ENCODE measurements around the gene EHBP1L1.

EHBP1L1 gene

DNA sequence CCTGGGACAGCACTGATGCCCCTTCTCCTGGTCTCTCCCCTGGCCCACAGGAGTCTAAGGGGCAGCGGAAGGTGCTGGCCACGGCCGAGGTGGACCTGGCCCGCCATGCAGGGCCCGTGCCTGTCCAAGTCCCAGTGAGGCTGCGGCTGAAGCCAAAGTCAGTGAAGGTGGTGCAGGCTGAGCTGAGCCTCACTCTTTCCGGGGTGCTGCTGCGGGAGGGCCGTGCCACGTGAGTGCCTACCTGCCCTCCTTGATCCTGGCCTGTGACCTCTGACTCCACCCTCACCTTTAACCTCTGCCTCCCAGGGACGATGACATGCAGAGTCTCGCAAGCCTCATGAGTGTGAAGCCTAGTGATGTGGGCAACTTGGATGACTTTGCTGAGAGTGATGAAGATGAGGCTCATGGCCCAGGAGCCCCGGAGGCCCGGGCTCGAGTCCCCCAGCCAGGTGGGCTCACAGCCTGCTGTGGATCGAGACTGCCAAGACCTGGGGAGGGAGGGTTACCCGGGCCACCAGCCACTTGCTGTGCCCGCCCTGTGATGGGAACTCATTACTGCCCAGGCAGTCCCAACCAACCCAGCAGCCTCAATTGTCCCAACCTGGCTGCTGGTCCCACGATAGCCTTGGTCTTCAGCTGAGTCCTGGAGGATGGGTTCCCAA lies 4.3 kb downstream of the EHBP1L1 start:
- TF ChIP-seq, protein P1, sequence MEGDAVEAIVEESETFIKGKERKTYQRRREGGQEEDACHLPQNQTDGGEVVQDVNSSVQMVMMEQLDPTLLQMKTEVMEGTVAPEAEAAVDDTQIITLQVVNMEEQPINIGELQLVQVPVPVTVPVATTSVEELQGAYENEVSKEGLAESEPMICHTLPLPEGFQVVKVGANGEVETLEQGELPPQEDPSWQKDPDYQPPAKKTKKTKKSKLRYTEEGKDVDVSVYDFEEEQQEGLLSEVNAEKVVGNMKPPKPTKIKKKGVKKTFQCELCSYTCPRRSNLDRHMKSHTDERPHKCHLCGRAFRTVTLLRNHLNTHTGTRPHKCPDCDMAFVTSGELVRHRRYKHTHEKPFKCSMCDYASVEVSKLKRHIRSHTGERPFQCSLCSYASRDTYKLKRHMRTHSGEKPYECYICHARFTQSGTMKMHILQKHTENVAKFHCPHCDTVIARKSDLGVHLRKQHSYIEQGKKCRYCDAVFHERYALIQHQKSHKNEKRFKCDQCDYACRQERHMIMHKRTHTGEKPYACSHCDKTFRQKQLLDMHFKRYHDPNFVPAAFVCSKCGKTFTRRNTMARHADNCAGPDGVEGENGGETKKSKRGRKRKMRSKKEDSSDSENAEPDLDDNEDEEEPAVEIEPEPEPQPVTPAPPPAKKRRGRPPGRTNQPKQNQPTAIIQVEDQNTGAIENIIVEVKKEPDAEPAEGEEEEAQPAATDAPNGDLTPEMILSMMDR (conservative IDR thresholded peaks at IDR 0.05; ENCODE audit: control insufficient read depth, insufficient read depth, low read depth, low read length) = no peak
- no peak overlapping the region for H3K4me3 ChIP-seq (ENCODE audit: control insufficient read depth, low read depth, low read length)
- DNase-seq (ENCODE audit: low read depth) = no peak

GRCh38 chr11:65580756-65581155 lies 4.9 kb downstream of the EHBP1L1 start:
- DNase-seq (ENCODE audit: low read depth) = no peak
- H3K4me3 ChIP-seq (ENCODE audit: control insufficient read depth, low read depth, low read length) = no peak overlapping the region
- TF ChIP-seq, protein P1 (conservative IDR thresholded peaks at IDR 0.05; ENCODE audit: control insufficient read depth, insufficient read depth, low read depth, low read length) = no peak

GRCh38 chr11:65581928-65582327 lies 6.1 kb downstream of the EHBP1L1 start:
- no peak overlapping the region for H3K4me3 ChIP-seq (ENCODE audit: control insufficient read depth, low read depth, low read length)
- no peak for DNase-seq (ENCODE audit: low read depth)
- TF ChIP-seq, protein P1 (conservative IDR thresholded peaks at IDR 0.05; ENCODE audit: control insufficient read depth, insufficient read depth, low read depth, low read length) = no peak

- no peak for DNase-seq (ENCODE audit: low read depth)
- H3K4me3 ChIP-seq (ENCODE audit: control insufficient read depth, low read depth, low read length) = no peak overlapping the region
- TF ChIP-seq, protein P1 (conservative IDR thresholded peaks at IDR 0.05; ENCODE audit: control insufficient read depth, insufficient read depth, low read depth, low read length) = no peak
Observed at GRCh38 chr11:65583589-65583988, 7.7 kb downstream of the EHBP1L1 start.

DNA sequence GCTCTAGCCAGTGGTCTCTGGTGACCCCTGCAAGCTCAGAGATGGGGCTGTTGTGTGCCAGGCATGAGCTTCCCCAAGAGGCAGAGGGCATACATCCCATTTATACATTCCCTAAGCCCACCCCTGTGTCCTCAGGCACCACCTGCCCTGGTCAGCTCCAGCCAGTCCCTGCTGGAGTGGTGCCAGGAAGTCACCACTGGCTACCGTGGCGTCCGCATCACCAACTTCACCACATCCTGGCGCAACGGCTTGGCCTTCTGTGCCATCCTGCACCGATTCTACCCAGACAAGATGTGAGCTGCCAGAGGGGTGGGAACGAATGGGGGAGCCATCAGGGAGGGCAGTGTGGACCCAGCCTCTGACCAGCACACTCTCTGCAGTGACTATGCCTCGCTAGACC lies 8.3 kb downstream of the EHBP1L1 start:
- H3K4me3 ChIP-seq (ENCODE audit: control insufficient read depth, low read depth, low read length) = no peak overlapping the region
- TF ChIP-seq, protein P1 (conservative IDR thresholded peaks at IDR 0.05; ENCODE audit: control insufficient read depth, insufficient read depth, low read depth, low read length) = no peak
- no peak for DNase-seq (ENCODE audit: low read depth)

DNA sequence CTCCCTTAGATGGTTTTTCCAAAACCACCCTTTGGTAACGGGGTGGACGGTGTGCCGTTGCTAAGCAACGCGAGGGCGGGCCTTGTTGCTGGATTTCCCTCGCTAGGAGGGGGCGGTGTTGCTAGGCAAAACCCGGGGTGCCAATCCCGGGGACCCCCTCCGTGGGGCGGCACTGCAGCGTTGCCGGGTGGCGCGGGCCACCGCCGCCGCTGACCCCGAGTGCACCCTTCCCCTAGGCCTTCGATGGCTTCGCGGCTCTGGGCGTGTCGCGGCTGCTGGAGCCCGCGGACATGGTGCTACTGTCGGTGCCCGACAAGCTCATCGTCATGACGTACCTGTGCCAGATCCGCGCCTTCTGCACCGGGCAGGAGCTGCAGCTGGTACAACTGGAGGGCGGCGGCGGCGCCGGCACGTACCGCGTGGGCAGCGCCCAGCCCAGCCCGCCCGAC lies 8.9 kb downstream of the EHBP1L1 start:
- H3K4me3 ChIP-seq (ENCODE audit: control insufficient read depth, low read depth, low read length) = no peak overlapping the region
- no peak for DNase-seq (ENCODE audit: low read depth)
- TF ChIP-seq, protein P1 (conservative IDR thresholded peaks at IDR 0.05; ENCODE audit: control insufficient read depth, insufficient read depth, low read depth, low read length) = no peak
